H54 (cell line): Measurements from ENCODE around the gene ST6GALNAC2.

ENCODE experiments used
- DNase-seq: peaks from one replicate; pipeline ENCODE4 v3.0.0; 2011; ENCODE audit warnings: low spot score, mixed read lengths; ENCODE audit not compliant: insufficient read length
- FAIRE-seq: peaks from 3 replicates; lab custom pipeline; 2011; peaks lifted over from hg19 to GRCh38; lab: Jason Lieb, UNC
- POLR2A ChIP-seq: IDR thresholded peaks from 2 replicates; pipeline ENCODE4 v1.6.1; 2011; ENCODE audit warnings: low read depth, mild to moderate bottlenecking, low read length

Gene ST6GALNAC2

GRCh38 chr17:76586741-76587487 lies 1.3 kb upstream of the ST6GALNAC2 start:
- DNase-seq = no peak
- no peak for TF ChIP-seq POLR2A
- FAIRE-seq = no peak

GRCh38 chr17:76585033-76585648 lies 519 bp downstream of the ST6GALNAC2 start:
- TF ChIP-seq POLR2A = no peak
- FAIRE-seq = no peak
- DNase-seq = no peak

- DNase-seq (no peak), FAIRE-seq (no peak)
- no peak for TF ChIP-seq POLR2A
Measured at GRCh38 chr17:76584427-76585032, 1.1 kb downstream of the ST6GALNAC2 start.

GRCh38 chr17:76582660-76583059 lies 3.0 kb downstream of the ST6GALNAC2 start:
- TF ChIP-seq POLR2A = no peak
- FAIRE-seq = no peak
- DNase-seq = no peak

GRCh38 chr17:76581515-76581914 lies 4.1 kb downstream of the ST6GALNAC2 start:
- DNase-seq = no peak
- FAIRE-seq = no peak
- no peak for TF ChIP-seq POLR2A

GRCh38 chr17:76579281-76579680 lies 6.4 kb downstream of the ST6GALNAC2 start:
- no peak for TF ChIP-seq POLR2A
- FAIRE-seq = no peak
- no peak for DNase-seq

- no peak for FAIRE-seq
- no peak for TF ChIP-seq POLR2A
- DNase-seq = no peak
Measured at GRCh38 chr17:76578376-76578775, 7.3 kb downstream of the ST6GALNAC2 start.

- no peak for DNase-seq
- no peak for TF ChIP-seq POLR2A
- no peak for FAIRE-seq
Measured at GRCh38 chr17:76577876-76578275, 7.8 kb downstream of the ST6GALNAC2 start.

- DNase-seq = no peak
- FAIRE-seq = no peak
- TF ChIP-seq POLR2A = no peak
Measured at GRCh38 chr17:76576189-76576588, 9.5 kb downstream of the ST6GALNAC2 start.

GRCh38 chr17:76575570-76575969 lies 10.1 kb downstream of the ST6GALNAC2 start:
- no peak for DNase-seq
- FAIRE-seq = no peak
- no peak for TF ChIP-seq POLR2A

- DNase-seq (no peak), FAIRE-seq (no peak)
- no peak for TF ChIP-seq POLR2A
Measured at GRCh38 chr17:76574166-76574565, 11.5 kb downstream of the ST6GALNAC2 start.

- TF ChIP-seq POLR2A = no peak
- no peak for FAIRE-seq
- no peak for DNase-seq
Measured at GRCh38 chr17:76573096-76573495, 12.6 kb downstream of the ST6GALNAC2 start.

GRCh38 chr17:76572201-76572910 lies 13.3 kb downstream of the ST6GALNAC2 start:
- FAIRE-seq (no peak), DNase-seq (no peak)
- no peak for TF ChIP-seq POLR2A
